GM23338 (cell line): Measurements from ENCODE around the gene EDARADD. TPM values are rescaled to one million over a fixed set of nuclear protein-coding genes. Genes with fewer than 3 reads are reported as not detected.

Source experiments
- ATAC-seq: fragments of 200-7000 bp; cut with Tn5 transposase; 3 replicates; pipeline ENCODE4 v1.9.1; 2020
- DNase-seq: peaks from one replicate; pipeline ENCODE4 v3.0.0-alpha.2; 2015; ENCODE audit warnings: low spot score
- H2AFZ ChIP-seq: fragments of 200-600 bp; sonication (generic); 2 replicates; pipeline ENCODE4 v1.8.0; 2016; ENCODE audit warnings: antibody characterized with exemption, mild to moderate bottlenecking, moderate library complexity
- H3F3A ChIP-seq: fragments of 200-600 bp; sonication (generic); replicated peaks from 2 replicates; pipeline ENCODE4 v1.8.0; 2017; ENCODE audit warnings: antibody characterized with exemption, mixed run types, low read depth
- H3K27ac ChIP-seq: fragments of 200-600 bp; sonication (generic); 2 replicates; pipeline ENCODE4 v1.6.1; 2016; ENCODE audit warnings: low read depth
- H3K27me3 ChIP-seq: fragments of 200-600 bp; sonication (generic); 2 replicates; pipeline ENCODE4 v1.8.0; 2016; ENCODE audit warnings: mild to moderate bottlenecking, mixed run types, moderate library complexity; ENCODE audit not compliant: insufficient read depth
- H3K36me3 ChIP-seq: fragments of 200-600 bp; sonication (generic); 2 replicates; pipeline ENCODE4 v1.8.0; 2016; ENCODE audit warnings: mild to moderate bottlenecking; ENCODE audit not compliant: insufficient read depth
- H3K4me1 ChIP-seq: fragments of 200-600 bp; sonication (generic); 2 replicates; pipeline ENCODE4 v1.8.0; 2016; ENCODE audit warnings: mild to moderate bottlenecking, moderate library complexity; ENCODE audit not compliant: insufficient read depth
- H3K4me2 ChIP-seq: fragments of 200-600 bp; sonication (generic); 2 replicates; pipeline ENCODE4 v1.7.1; 2017; ENCODE audit warnings: mixed run types
- H3K4me3 ChIP-seq: fragments of 200-600 bp; sonication (generic); 2 replicates; pipeline ENCODE4 v1.6.1; 2016; ENCODE audit warnings: mixed run types
- H3K79me2 ChIP-seq: fragments of 200-600 bp; sonication (generic); replicated peaks from 2 replicates; pipeline ENCODE4 v1.8.0; 2017; ENCODE audit warnings: mild to moderate bottlenecking; ENCODE audit not compliant: insufficient read depth
- H3K9me2 ChIP-seq: fragments of 200-600 bp; sonication (generic); 2 replicates; pipeline ENCODE4 v1.8.0; 2017; ENCODE audit not compliant: insufficient read depth
- H4K20me1 ChIP-seq: fragments of 200-600 bp; sonication (generic); replicated peaks from 2 replicates; pipeline ENCODE4 v1.8.0; 2017; ENCODE audit warnings: mild to moderate bottlenecking; ENCODE audit not compliant: insufficient read depth
- H3K27ac Mint-ChIP-seq: 2 replicates; pipeline ENCODE4 v1.8.0; 2020; ENCODE audit warnings: inconsistent platforms, mild to moderate bottlenecking, moderate library complexity, mixed read lengths
- H3K27me3 Mint-ChIP-seq: 3 replicates; pipeline ENCODE4 v1.8.0; 2022; ENCODE audit warnings: low read depth, mild to moderate bottlenecking, moderate library complexity, mixed read lengths, inconsistent platforms; ENCODE audit not compliant: insufficient read depth, poor library complexity
- H3K36me3 Mint-ChIP-seq: 3 replicates; pipeline ENCODE4 v1.8.0; 2021; ENCODE audit warnings: low read depth, mild to moderate bottlenecking, inconsistent platforms, moderate library complexity, mixed read lengths
- H3K4me1 Mint-ChIP-seq: 3 replicates; pipeline ENCODE4 v1.8.0; 2020; ENCODE audit warnings: mild to moderate bottlenecking, inconsistent platforms, mixed read lengths
- H3K4me3 Mint-ChIP-seq: 3 replicates; pipeline ENCODE4 v1.8.0; 2021; ENCODE audit warnings: moderate library complexity, mild to moderate bottlenecking, inconsistent platforms, mixed read lengths
- H3K9me3 Mint-ChIP-seq: 3 replicates; pipeline ENCODE4 v1.8.0; 2020; ENCODE audit warnings: moderate library complexity, mild to moderate bottlenecking, inconsistent platforms, mixed read lengths
- CREB1 ChIP-seq: fragments of 250-450 bp; sonication (Bioruptor Pico); IDR thresholded peaks from 2 replicates; pipeline ENCODE4 v1.5.0; 2020; ENCODE audit warnings: low read depth, mild to moderate bottlenecking, moderate library complexity
- CTCF ChIP-seq, 2 experiments: fragments of 200-600 bp in 1 of 2; sonication (generic) in 1 of 2; conservative IDR thresholded peaks; 2 replicates each; pipeline versions ENCODE4 v1.5.1 to v1.6.1; 2016 to 2017; ENCODE audit warnings: antibody characterized with exemption in 2 of 2, low read depth in 2 of 2, mild to moderate bottlenecking in 2 of 2, moderate library complexity in 1 of 2
- EZH2phosphoT487 ChIP-seq: fragments of 200-600 bp; sonication (generic); IDR thresholded peaks from one replicate; pipeline ENCODE4 v1.8.1; 2018; ENCODE audit warnings: antibody characterized with exemption; ENCODE audit not compliant: unreplicated experiment
- JUNB ChIP-seq: IDR thresholded peaks from one replicate; pipeline ENCODE4 v1.6.1; 2016; ENCODE audit warnings: antibody characterized with exemption; ENCODE audit not compliant: unreplicated experiment
- NANOG ChIP-seq: IDR thresholded peaks from 2 replicates; pipeline ENCODE4 v1.6.1; 2016; ENCODE audit warnings: antibody characterized with exemption, borderline replicate concordance
- REST ChIP-seq: IDR thresholded peaks from one replicate; pipeline ENCODE4 v1.6.1; 2018; ENCODE audit warnings: antibody characterized with exemption; ENCODE audit not compliant: unreplicated experiment
- ZNF114 ChIP-seq: fragments of 250-450 bp; sonication (Bioruptor Pico); IDR thresholded peaks from 2 replicates; pipeline ENCODE4 v1.5.0; 2020; ENCODE audit warnings: mild to moderate bottlenecking, moderate library complexity
- ZNF331 ChIP-seq: fragments of 250-450 bp; sonication (Bioruptor Pico); IDR thresholded peaks from 2 replicates; pipeline ENCODE4 v1.5.0; 2020; ENCODE audit warnings: low read depth, mild to moderate bottlenecking, moderate library complexity
- polyA plus RNA-seq: library from polyadenylated mRNA; unstranded; fragments of >200 nt; fragmentation: Nextera tagmentation; extraction: Ambion mirVana; gene quantifications from 2 replicates; pipeline ENCODE4 v1.2.1, GENCODE V29; 2016
- total RNA-seq: library from RNA; depleted of rRNA; stranded (reverse); fragments of >200 nt; shearing (Covaris generic); gene quantifications from 2 replicates; pipeline ENCODE4 v1.2.3, GENCODE V29; 2014
- TF ChIP-seq, protein P1 (sequence below): IDR thresholded peaks from 2 replicates; pipeline ENCODE4 v1.6.1; 2016; ENCODE audit warnings: antibody characterized with exemption

EDARADD gene
- total and polyA plus RNA-seq, 2 experiments from 2014 or later: 3.7 to 4.4 TPM

DNA sequence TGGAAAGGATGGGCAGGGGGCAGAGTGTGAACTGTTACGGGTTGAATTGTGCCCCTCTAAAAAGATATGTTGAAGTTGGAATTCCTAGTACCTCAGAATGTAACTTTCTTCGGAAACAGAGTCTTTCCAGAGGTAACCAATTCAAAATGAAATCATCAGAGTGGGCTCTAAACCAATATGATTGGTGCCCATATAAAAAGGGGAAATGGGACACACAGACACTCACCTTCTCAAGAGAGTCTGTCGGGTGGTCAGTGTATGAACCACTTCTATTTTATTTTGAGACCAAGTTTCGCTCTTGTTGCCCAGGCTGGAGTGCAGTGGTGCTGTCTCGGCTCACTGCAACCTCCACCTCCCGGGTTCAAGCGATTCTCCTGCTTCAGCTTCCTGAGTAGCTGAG is 7.6 kb downstream of the EDARADD start:
- TF ChIP-seq JUNB: no peak
- TF ChIP-seq REST: no peak
- no peak for TF ChIP-seq ZNF331 (CRISPR knock-in tag)
- TF ChIP-seq CREB1 (CRISPR knock-in tag): no peak
- no peak for TF ChIP-seq ZNF114 (CRISPR knock-in tag)
- TF ChIP-seq, protein P1, sequence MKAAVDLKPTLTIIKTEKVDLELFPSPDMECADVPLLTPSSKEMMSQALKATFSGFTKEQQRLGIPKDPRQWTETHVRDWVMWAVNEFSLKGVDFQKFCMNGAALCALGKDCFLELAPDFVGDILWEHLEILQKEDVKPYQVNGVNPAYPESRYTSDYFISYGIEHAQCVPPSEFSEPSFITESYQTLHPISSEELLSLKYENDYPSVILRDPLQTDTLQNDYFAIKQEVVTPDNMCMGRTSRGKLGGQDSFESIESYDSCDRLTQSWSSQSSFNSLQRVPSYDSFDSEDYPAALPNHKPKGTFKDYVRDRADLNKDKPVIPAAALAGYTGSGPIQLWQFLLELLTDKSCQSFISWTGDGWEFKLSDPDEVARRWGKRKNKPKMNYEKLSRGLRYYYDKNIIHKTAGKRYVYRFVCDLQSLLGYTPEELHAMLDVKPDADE: no peak
- H3F3A ChIP-seq: no peaks in the 10 kb centered on the region
- no peak overlapping the region for H3K4me3 ChIP-seq
- no peaks in the 10 kb centered on the region for H3K36me3 ChIP-seq
- H3K36me3 Mint-ChIP-seq: no peaks in the 10 kb centered on the region
- no peak overlapping the region for H3K4me2 ChIP-seq
- H3K27me3 Mint-ChIP-seq: peaks cover 10% of the 10 kb centered on the region
- peaks cover 3% of the 10 kb centered on the region; the same call in 1 of the 2 replicates for H4K20me1 ChIP-seq
- DNase-seq (no peak), ATAC-seq (no peak)
- no peaks in the 10 kb centered on the region for H3K9me2 ChIP-seq
- no peak overlapping the region for H3K4me3 Mint-ChIP-seq
- peaks cover 7% of the 10 kb centered on the region for H3K27me3 ChIP-seq
- no peak overlapping the region for H3K27ac Mint-ChIP-seq
- H2AFZ ChIP-seq: no peak overlapping the region
- H3K27ac ChIP-seq: no peak overlapping the region
- H3K4me1 ChIP-seq: peaks cover 13% of the 10 kb centered on the region
- peaks cover 2% of the 10 kb centered on the region for H3K79me2 ChIP-seq
- no peaks in the 10 kb centered on the region; the same call in 2 of the 3 replicates for H3K9me3 Mint-ChIP-seq
- peaks cover 23% of the 10 kb centered on the region for H3K4me1 Mint-ChIP-seq

DNA sequence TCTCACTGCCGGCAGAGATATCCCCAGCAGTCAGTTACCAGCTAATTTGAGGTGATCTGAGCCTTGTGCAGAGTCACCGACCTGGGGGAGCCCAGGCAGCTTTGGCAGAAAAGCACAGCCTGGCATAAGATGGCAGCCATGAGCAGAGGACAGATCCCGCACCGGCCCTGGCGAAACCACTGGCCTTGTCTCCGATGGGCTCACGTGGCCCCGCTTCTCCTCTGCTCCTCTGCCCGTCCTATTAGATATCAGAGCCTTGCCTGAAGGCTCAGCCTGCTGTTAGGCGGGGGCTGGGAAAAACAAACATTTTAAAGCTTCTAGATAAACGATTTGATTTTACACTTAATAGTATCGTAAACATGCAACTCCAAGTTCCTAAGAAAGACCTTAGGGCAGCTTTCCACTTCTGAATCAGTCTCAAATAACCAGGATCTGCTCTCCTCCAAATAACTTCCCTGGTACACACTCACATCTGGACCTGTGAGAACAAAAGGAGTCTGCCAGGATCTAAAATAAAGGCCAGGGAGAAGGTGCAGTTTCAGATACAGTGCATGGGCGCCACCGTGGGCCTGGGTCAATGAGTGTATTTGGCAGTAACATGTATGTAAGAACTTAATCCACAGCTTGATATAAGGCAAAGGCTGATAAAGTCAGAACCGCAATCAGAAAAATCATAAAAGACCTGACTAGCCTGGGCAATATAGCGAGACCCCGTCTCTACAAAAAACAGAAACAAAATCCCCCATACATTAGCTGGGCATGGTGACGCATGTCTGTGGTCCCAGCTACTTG is 10.0 kb downstream of the EDARADD start:
- no peak overlapping the region for H3K4me3 Mint-ChIP-seq
- Histone ChIP-seq H3K27me3 (no peaks in the 10 kb centered on the region), H3K9me2 (no peaks in the 10 kb centered on the region), H3F3A (no peaks in the 10 kb centered on the region), H3K4me2 (no peak overlapping the region), H3K4me3 (no peak overlapping the region), H3K4me1 (peaks cover 13% of the 10 kb centered on the region), H2AFZ (no peak overlapping the region), H3K79me2 (peaks cover 4% of the 10 kb centered on the region), H4K20me1 (peaks cover 3% of the 10 kb centered on the region; the same call in 1 of the 2 replicates), H3K36me3 (no peaks in the 10 kb centered on the region), H3K27ac (no peak overlapping the region)
- H3K9me3 Mint-ChIP-seq: no peaks in the 10 kb centered on the region
- no peaks in the 10 kb centered on the region for H3K36me3 Mint-ChIP-seq
- no peak for DNase-seq
- no peak for ATAC-seq
- TF ChIP-seq NANOG (no peak), EZH2phosphoT487 (no peak), CREB1 (CRISPR knock-in tag) (no peak), REST (no peak), CTCF (conservative IDR thresholded peaks at IDR 0.05; ENCODE audit: low read depth in 2 of 2) (no peak)
- TF ChIP-seq, protein P1: no peak
- H3K4me1 Mint-ChIP-seq: peaks cover 13% of the 10 kb centered on the region
- peaks cover 3% of the 10 kb centered on the region for H3K27me3 Mint-ChIP-seq
- no peak overlapping the region for H3K27ac Mint-ChIP-seq
